Body of pancreas (tissue), 4 donors: ENCODE data around the gene RANBP3L.

Experiments used
- POLR2A ChIP-seq, 3 donors: fragments of 450-650 bp; IDR thresholded peaks; one replicate each; pipeline ENCODE4 v1.6.1; 2016; ENCODE audit warnings: antibody characterized with exemption in 3 of 3, mild to moderate bottlenecking in 2 of 3
- TF ChIP-seq, protein P1 (sequence below), 7 experiments: fragments of 450-650 bp in 4 of 7; fragments of 200-600 bp in 3 of 7; sonication (generic) in 3 of 7; IDR thresholded peaks; one replicate each; pipeline ENCODE4 v1.5.1; 2016 to 2019; ENCODE audit warnings: antibody characterized with exemption in 7 of 7

DNA sequence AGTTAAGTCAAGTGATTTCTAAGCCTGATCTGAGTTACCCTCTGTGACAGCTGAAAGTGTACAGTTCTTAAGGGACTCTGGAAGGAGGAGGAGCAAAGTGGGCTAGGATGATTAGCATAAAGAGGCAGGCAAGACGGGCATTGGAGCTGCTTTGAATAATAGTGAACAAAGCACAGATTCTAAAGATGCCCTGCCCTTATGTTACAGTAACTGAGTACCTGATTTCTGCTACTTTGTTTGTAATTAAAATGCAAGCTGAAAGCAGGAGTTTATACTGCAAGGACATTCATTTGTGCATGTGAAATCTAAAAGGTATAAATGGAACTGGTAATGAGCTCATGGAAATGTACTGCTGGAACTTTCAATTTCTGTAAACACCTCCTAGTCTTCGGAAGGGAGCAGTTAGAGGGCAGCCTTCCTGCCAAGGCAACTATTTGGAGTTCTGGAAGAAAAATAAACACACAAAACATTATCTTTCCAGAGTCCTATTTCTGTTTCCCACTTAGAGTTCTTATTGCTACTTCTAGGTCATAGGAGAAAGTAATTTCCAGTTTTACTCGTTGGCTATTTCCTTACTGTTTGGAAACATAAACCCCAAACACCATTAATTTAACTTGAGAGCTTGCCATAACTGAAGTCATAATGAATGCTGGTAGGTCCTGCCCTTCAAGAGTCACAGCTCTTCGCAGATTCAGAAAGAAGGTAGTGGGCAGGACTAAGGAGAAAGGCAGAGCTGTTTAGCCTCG, at the start of gene RANBP3L:
- TF ChIP-seq, protein P1, sequence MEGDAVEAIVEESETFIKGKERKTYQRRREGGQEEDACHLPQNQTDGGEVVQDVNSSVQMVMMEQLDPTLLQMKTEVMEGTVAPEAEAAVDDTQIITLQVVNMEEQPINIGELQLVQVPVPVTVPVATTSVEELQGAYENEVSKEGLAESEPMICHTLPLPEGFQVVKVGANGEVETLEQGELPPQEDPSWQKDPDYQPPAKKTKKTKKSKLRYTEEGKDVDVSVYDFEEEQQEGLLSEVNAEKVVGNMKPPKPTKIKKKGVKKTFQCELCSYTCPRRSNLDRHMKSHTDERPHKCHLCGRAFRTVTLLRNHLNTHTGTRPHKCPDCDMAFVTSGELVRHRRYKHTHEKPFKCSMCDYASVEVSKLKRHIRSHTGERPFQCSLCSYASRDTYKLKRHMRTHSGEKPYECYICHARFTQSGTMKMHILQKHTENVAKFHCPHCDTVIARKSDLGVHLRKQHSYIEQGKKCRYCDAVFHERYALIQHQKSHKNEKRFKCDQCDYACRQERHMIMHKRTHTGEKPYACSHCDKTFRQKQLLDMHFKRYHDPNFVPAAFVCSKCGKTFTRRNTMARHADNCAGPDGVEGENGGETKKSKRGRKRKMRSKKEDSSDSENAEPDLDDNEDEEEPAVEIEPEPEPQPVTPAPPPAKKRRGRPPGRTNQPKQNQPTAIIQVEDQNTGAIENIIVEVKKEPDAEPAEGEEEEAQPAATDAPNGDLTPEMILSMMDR (IDR thresholded peaks at IDR 0.05): no peak
- TF ChIP-seq POLR2A (IDR thresholded peaks at IDR 0.05): peak in 2 of 3 donors; percentile 36 to 39
